C1 segment of cervical spinal cord (tissue), 14 donors: Measurements from ENCODE around the gene OR5A2.
"Not testable (repeated sequence)": the region's sequence is repeated elsewhere in the genome, so short reads cannot be mapped to it uniquely, and the experiment has no call there.

ENCODE experiments used
- DNase-seq, 14 donors: peaks; one replicate each; lab custom pipeline; 2025; lab: John Stamatoyannopoulos, UW

OR5A2 gene

GRCh38 chr11:59380263-59381059 is 45.8 kb downstream of the OR5A2 start:
- no peak for DNase-seq

- not testable (repeated sequence) for DNase-seq
Measured at GRCh38 chr11:59372324-59372723, 53.9 kb downstream of the OR5A2 start.

GRCh38 chr11:59368238-59369022 is 57.8 kb downstream of the OR5A2 start:
- DNase-seq = no peak
